A549 (cell line): ENCODE results near the gene NIPAL3.

Experiments
- CEBPB ChIP-seq, 2 experiments: fragments of >200 bp in 1 of 2; sonication (Bioruptor Twin) in 1 of 2; formaldehyde crosslinking in 1 of 2; IDR thresholded peaks; 2 replicates each; pipeline ENCODE4 v1.6.1; 2012 to 2016
- CTCF ChIP-seq: fragments of >200 bp; sonication (Bioruptor Twin); formaldehyde crosslinking; IDR thresholded peaks from 3 replicates; pipeline ENCODE4 v1.5.1; 2016
- KDM1A ChIP-seq: fragments of 200-600 bp; sonication (generic); IDR thresholded peaks from 2 replicates; pipeline ENCODE4 v1.6.1; 2016; ENCODE audit warnings: low read depth, mild to moderate bottlenecking
- PHF8 ChIP-seq: fragments of 200-600 bp; sonication (generic); IDR thresholded peaks from 2 replicates; pipeline ENCODE4 v1.6.1; 2016; ENCODE audit warnings: low read depth, mild to moderate bottlenecking, antibody characterized with exemption, moderate library complexity, borderline replicate concordance
- POLR2A ChIP-seq: IDR thresholded peaks from 2 replicates; pipeline ENCODE4 v1.6.1; 2012; ENCODE audit warnings: mild to moderate bottlenecking, low read length
- SREBF2 ChIP-seq: fragments of 450-650 bp; IDR thresholded peaks from 2 replicates; pipeline ENCODE4 v1.6.1; 2014; ENCODE audit warnings: mild to moderate bottlenecking, moderate library complexity
- TF ChIP-seq, protein P1 (sequence below): fragments of 200-600 bp; sonication (generic); IDR thresholded peaks from 2 replicates; pipeline ENCODE4 v1.6.1; 2016; ENCODE audit warnings: antibody characterized with exemption, mild to moderate bottlenecking, moderate library complexity

DNA sequence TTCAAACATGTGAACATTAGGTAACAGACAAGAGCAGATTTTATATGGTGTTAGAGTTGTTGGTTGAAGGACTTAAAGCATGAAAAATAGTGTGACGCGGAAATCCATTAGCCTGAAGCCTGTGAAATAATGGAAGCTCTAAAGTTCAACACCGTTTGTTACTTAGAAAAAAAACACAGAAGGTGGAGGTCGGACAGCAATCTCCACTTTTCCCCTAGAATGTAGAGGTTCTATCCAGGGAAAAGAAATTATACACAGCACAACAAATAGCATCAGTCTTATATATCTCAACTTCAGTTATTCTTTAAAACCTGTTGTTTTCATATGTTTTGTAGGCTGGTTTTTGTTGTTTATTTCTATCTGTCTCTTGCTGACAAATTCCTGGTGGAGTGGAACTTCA is 89.0 kb downstream of the NIPAL3 start:
- TF ChIP-seq SREBF2 (no peak), CTCF (no peak), PHF8 (no peak), POLR2A (no peak), CEBPB (IDR thresholded peaks at IDR 0.05) (no peak), KDM1A (no peak)
- TF ChIP-seq, protein P1, sequence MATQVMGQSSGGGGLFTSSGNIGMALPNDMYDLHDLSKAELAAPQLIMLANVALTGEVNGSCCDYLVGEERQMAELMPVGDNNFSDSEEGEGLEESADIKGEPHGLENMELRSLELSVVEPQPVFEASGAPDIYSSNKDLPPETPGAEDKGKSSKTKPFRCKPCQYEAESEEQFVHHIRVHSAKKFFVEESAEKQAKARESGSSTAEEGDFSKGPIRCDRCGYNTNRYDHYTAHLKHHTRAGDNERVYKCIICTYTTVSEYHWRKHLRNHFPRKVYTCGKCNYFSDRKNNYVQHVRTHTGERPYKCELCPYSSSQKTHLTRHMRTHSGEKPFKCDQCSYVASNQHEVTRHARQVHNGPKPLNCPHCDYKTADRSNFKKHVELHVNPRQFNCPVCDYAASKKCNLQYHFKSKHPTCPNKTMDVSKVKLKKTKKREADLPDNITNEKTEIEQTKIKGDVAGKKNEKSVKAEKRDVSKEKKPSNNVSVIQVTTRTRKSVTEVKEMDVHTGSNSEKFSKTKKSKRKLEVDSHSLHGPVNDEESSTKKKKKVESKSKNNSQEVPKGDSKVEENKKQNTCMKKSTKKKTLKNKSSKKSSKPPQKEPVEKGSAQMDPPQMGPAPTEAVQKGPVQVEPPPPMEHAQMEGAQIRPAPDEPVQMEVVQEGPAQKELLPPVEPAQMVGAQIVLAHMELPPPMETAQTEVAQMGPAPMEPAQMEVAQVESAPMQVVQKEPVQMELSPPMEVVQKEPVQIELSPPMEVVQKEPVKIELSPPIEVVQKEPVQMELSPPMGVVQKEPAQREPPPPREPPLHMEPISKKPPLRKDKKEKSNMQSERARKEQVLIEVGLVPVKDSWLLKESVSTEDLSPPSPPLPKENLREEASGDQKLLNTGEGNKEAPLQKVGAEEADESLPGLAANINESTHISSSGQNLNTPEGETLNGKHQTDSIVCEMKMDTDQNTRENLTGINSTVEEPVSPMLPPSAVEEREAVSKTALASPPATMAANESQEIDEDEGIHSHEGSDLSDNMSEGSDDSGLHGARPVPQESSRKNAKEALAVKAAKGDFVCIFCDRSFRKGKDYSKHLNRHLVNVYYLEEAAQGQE: no peak
